Activated T-helper 1 cell treated with anti-CD3 and anti-CD28 coated beads, Interleukin-12 subunit alpha, Interleukin-12 subunit beta, Interleukin-2, Interleukin-4 antibody, amounts not matched to agents 30 ng/mL and 10 ng/mL and 1 ng/mL, durations not matched to agents 14 hours and 24 hours and 36 hours (primary cell): Measurements from ENCODE around the gene SLC44A5. TPM values are rescaled to one million over a fixed set of nuclear protein-coding genes. Genes with fewer than 3 reads are reported as not detected.
"Not testable (repeated sequence)": the region's sequence is repeated elsewhere in the genome, so short reads cannot be mapped to it uniquely, and the experiment has no call there.

Experiments used
- DNase-seq: peaks from one replicate; pipeline ENCODE4 v3.0.0; 2021; ENCODE audit warnings: low spot score
- H3K27ac Mint-ChIP-seq: one replicate; pipeline ENCODE4 v1.8.0; 2021; ENCODE audit warnings: mild to moderate bottlenecking, mixed read lengths
- H3K27me3 Mint-ChIP-seq: one replicate; pipeline ENCODE4 v1.8.0; 2022; ENCODE audit warnings: mild to moderate bottlenecking, moderate library complexity, mixed read lengths; ENCODE audit not compliant: insufficient read depth
- H3K36me3 Mint-ChIP-seq: one replicate; pipeline ENCODE4 v1.8.0; 2021; ENCODE audit warnings: low read depth, mixed read lengths
- H3K4me1 Mint-ChIP-seq: one replicate; pipeline ENCODE4 v1.8.0; 2021; ENCODE audit warnings: low read depth, mixed read lengths
- H3K4me3 Mint-ChIP-seq: one replicate; pipeline ENCODE4 v1.8.0; 2021; ENCODE audit warnings: mild to moderate bottlenecking, moderate library complexity, mixed read lengths
- H3K9me3 Mint-ChIP-seq: one replicate; pipeline ENCODE4 v1.8.0; 2021; ENCODE audit warnings: mixed read lengths
- intact Hi-C: fragments of 100-400 bp; cut with micrococcal nuclease; formaldehyde crosslinking; loops from one replicate; pipeline ENCODE4 v1.15.1; 2024
- total RNA-seq: library from RNA; stranded (reverse); gene quantifications from 2 replicates; pipeline ENCODE4 v1.2.3, GENCODE V29; 2022

SLC44A5 gene
- total RNA-seq, 1 donor from 2014 or later, result not detected

DNA sequence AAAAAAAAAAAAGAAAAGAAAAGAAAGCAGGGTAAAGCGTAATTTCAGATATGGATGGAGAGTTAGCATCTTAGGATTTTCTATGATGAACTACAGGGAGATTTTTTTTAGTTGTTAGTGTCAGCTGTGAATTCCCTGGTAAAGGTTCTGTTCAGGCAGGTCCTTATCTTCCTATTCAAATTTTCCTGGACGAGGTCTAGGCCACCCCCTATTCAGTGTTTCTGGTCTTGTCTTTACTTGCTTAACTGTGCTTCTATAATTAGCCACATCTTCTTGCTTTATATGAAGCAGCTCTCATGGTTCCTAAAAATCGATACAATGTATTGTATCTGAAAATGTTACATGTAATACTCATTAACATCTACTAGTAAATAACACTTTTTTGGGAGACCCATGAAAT, 318.9 kb downstream of the SLC44A5 start:
- no peak overlapping the region for H3K27ac Mint-ChIP-seq

GRCh38 chr1:75276385-75276784, 334.5 kb downstream of the SLC44A5 start:
- Mint-ChIP-seq H3K9me3 (no peaks in the 10 kb centered on the region), H3K27ac (no peak overlapping the region), H3K36me3 (no peaks in the 10 kb centered on the region), H3K27me3 (no peaks in the 10 kb centered on the region), H3K4me3 (no peak overlapping the region), H3K4me1 (no peaks in the 10 kb centered on the region)
- intact Hi-C loops, result no loop called here
- no peak for DNase-seq

More for the DNA sequence above, 318.9 kb downstream of the SLC44A5 start:
- Mint-ChIP-seq H3K36me3 (no peaks in the 10 kb centered on the region), H3K4me1 (no peaks in the 10 kb centered on the region), H3K4me3 (no peak overlapping the region), H3K9me3 (no peaks in the 10 kb centered on the region), H3K27me3 (no peaks in the 10 kb centered on the region)
- intact Hi-C loops, result no loop called here
- DNase-seq, result no peak

DNA sequence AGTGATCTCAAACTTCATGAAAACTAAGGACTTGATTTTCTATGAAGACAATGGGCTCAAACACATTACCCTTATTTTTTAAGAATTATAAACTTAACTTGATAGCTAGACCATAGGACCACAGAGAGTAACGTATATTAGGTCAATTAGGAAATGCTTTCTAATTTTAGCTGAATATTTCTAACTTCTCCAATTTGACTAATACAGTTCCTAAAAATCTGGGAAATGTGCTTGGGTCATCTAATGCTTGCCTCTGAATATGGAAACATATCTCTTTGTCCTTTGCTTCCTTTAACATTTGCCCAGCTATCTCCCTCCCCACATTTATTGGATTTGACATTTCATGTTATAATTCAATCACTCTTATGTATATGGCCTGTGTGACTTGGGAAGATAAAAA, 335.3 kb downstream of the SLC44A5 start:
- H3K9me3 Mint-ChIP-seq, result no peaks in the 10 kb centered on the region
- intact Hi-C loops, result no loop called here
- no peaks in the 10 kb centered on the region for H3K27me3 Mint-ChIP-seq
- H3K4me3 Mint-ChIP-seq, result no peak overlapping the region
- no peaks in the 10 kb centered on the region for H3K4me1 Mint-ChIP-seq
- H3K36me3 Mint-ChIP-seq, result no peaks in the 10 kb centered on the region
- no peak for DNase-seq
- no peak overlapping the region for H3K27ac Mint-ChIP-seq

- H3K9me3 Mint-ChIP-seq, result no peaks in the 10 kb centered on the region
- no peak overlapping the region for H3K27ac Mint-ChIP-seq
- no peak overlapping the region for H3K4me3 Mint-ChIP-seq
Observed at GRCh38 chr1:75274920-75275506, 335.9 kb downstream of the SLC44A5 start.

GRCh38 chr1:75273110-75273509, 337.8 kb downstream of the SLC44A5 start:
- no peaks in the 10 kb centered on the region for H3K9me3 Mint-ChIP-seq
- no peak for DNase-seq
- intact Hi-C loops, result no loop called here
- H3K27ac Mint-ChIP-seq, result no peak overlapping the region
- H3K27me3 Mint-ChIP-seq, result no peaks in the 10 kb centered on the region
- H3K36me3 Mint-ChIP-seq, result no peaks in the 10 kb centered on the region
- no peak overlapping the region for H3K4me3 Mint-ChIP-seq
- no peaks in the 10 kb centered on the region for H3K4me1 Mint-ChIP-seq

More at GRCh38 chr1:75274920-75275506, 335.9 kb downstream of the SLC44A5 start:
- H3K36me3 Mint-ChIP-seq, result no peaks in the 10 kb centered on the region
- no peak for DNase-seq
- H3K4me1 Mint-ChIP-seq, result no peaks in the 10 kb centered on the region
- intact Hi-C loops, result no loop called here
- H3K27me3 Mint-ChIP-seq, result no peaks in the 10 kb centered on the region

DNA sequence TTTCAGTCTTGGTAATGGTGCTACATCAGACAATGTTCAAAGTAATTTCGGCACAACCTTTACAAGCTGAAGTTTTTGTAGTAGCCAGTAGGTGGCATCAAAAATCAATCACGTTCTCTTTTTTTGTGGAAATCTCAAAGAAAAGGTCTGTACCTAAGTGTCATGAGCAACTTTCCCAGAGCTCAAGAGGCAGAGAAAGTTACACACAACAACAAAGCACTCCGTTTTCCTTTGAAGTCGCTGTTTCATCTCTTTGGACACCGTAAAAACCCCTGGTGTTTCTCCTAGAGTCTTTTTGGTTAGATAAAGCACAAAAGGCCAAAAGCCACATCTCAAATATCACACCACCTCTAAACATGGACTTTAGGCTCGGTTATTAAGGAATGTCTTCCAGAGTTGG, 345.1 kb downstream of the SLC44A5 start:
- no peak for DNase-seq
- Mint-ChIP-seq H3K4me1 (no peaks in the 10 kb centered on the region), H3K4me3 (no peak overlapping the region), H3K27ac (no peak overlapping the region), H3K36me3 (no peaks in the 10 kb centered on the region), H3K9me3 (no peaks in the 10 kb centered on the region), H3K27me3 (no peaks in the 10 kb centered on the region)
- intact Hi-C loops, result loop anchor here (2.0 kb wide), 1 partner anchor 367 kb away; no protein-coding TSS in a partner anchor

GRCh38 chr1:75264112-75264511, 346.8 kb downstream of the SLC44A5 start:
- intact Hi-C loops, result no loop called here
- Mint-ChIP-seq H3K27me3 (no peaks in the 10 kb centered on the region), H3K9me3 (no peaks in the 10 kb centered on the region), H3K36me3 (no peaks in the 10 kb centered on the region), H3K4me1 (no peaks in the 10 kb centered on the region), H3K27ac (no peak overlapping the region), H3K4me3 (no peak overlapping the region)
- no peak for DNase-seq

- DNase-seq, intact Hi-C loops, H3K36me3 Mint-ChIP-seq, H3K27ac Mint-ChIP-seq, H3K4me1 Mint-ChIP-seq, H3K9me3 Mint-ChIP-seq, H3K27me3 Mint-ChIP-seq, H3K4me3 Mint-ChIP-seq: not testable (repeated sequence)
Observed at GRCh38 chr1:75263616-75264015, 347.3 kb downstream of the SLC44A5 start.

- H3K27me3 Mint-ChIP-seq, H3K36me3 Mint-ChIP-seq, H3K4me3 Mint-ChIP-seq, H3K9me3 Mint-ChIP-seq, intact Hi-C loops, H3K4me1 Mint-ChIP-seq, H3K27ac Mint-ChIP-seq, DNase-seq: not testable (repeated sequence)
Observed at GRCh38 chr1:75261946-75262345, 349.0 kb downstream of the SLC44A5 start.

GRCh38 chr1:75258351-75258750, 352.6 kb downstream of the SLC44A5 start:
- H3K9me3 Mint-ChIP-seq, result no peaks in the 10 kb centered on the region
- H3K27ac Mint-ChIP-seq, result no peak overlapping the region
- H3K4me3 Mint-ChIP-seq, result no peak overlapping the region
- no peak for DNase-seq
- intact Hi-C loops, result no loop called here
- no peaks in the 10 kb centered on the region for H3K36me3 Mint-ChIP-seq
- H3K4me1 Mint-ChIP-seq, result no peaks in the 10 kb centered on the region
- H3K27me3 Mint-ChIP-seq, result no peaks in the 10 kb centered on the region

- no peak for DNase-seq
- H3K36me3 Mint-ChIP-seq, result no peaks in the 10 kb centered on the region
- intact Hi-C loops, result no loop called here
Observed at GRCh38 chr1:75257424-75257823, 353.5 kb downstream of the SLC44A5 start.

GRCh38 chr1:75250114-75250513, 360.8 kb downstream of the SLC44A5 start:
- H3K27me3 Mint-ChIP-seq, H3K4me1 Mint-ChIP-seq, H3K4me3 Mint-ChIP-seq, H3K36me3 Mint-ChIP-seq, intact Hi-C loops, H3K9me3 Mint-ChIP-seq, H3K27ac Mint-ChIP-seq, DNase-seq: not testable (repeated sequence)

More at GRCh38 chr1:75257424-75257823, 353.5 kb downstream of the SLC44A5 start:
- no peaks in the 10 kb centered on the region for H3K27me3 Mint-ChIP-seq
- H3K9me3 Mint-ChIP-seq, result no peaks in the 10 kb centered on the region
- H3K4me1 Mint-ChIP-seq, result no peaks in the 10 kb centered on the region
- no peak overlapping the region for H3K27ac Mint-ChIP-seq
- no peak overlapping the region for H3K4me3 Mint-ChIP-seq

DNA sequence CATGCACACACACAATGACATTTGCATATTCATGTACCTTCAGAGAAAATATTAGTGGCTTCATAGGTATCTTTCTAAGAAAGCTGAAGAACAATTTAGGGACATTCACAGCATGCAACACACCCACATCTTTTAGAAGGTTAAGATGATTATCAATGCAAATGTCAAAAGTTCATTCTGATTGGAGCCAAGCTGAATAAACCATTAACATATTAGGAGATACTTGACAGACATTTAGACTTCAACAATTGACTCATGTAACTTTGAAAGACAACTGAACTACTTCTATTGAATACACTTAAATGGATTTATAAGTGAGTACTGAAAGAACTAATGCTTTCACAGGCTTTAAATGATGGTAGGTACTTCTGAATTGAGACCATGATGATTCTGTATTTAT, 365.7 kb downstream of the SLC44A5 start:
- Mint-ChIP-seq H3K9me3 (no peaks in the 10 kb centered on the region), H3K27me3 (no peaks in the 10 kb centered on the region), H3K4me1 (no peaks in the 10 kb centered on the region), H3K36me3 (no peaks in the 10 kb centered on the region), H3K4me3 (no peak overlapping the region), H3K27ac (no peak overlapping the region)
- DNase-seq, result no peak
- intact Hi-C loops, result no loop called here

- no peaks in the 10 kb centered on the region for H3K36me3 Mint-ChIP-seq
- H3K4me3 Mint-ChIP-seq, result no peak overlapping the region
- intact Hi-C loops, result no loop called here
- DNase-seq, result no peak
- no peak overlapping the region for H3K27ac Mint-ChIP-seq
- H3K4me1 Mint-ChIP-seq, result no peaks in the 10 kb centered on the region
- no peaks in the 10 kb centered on the region for H3K9me3 Mint-ChIP-seq
- no peaks in the 10 kb centered on the region for H3K27me3 Mint-ChIP-seq
Observed at GRCh38 chr1:75243124-75243523, 367.8 kb downstream of the SLC44A5 start.
